NCI-H2171 treated with DMSO at 0.1 percent for 48 hours (cell line): ENCODE results near the gene GRIN1.

Source experiments
- DNase-seq: peaks from one replicate; lab custom pipeline; 2025; lab: John Stamatoyannopoulos, UW

Gene GRIN1

DNA sequence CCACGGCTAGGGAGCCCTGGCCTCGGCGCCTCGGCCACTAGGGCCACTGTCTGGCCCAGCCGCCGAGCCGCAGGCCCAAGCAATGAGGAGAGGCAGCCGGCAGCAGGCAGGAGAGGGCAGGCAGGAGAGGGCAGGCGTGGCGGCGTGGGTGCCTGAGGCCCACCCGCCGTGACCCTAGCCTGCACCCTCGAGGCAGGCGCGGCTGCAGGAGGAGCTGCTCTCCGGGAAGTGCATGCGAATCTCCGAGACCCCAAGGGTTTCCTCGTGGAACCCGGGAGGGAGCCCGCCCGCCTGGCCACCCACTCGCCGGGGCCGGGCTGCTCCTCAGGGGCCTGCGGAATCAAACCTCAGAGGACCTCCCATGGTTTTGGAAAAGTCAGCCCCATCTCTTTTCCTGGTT, 9.3 kb downstream of the GRIN1 start:
- DNase-seq = no peak

DNA sequence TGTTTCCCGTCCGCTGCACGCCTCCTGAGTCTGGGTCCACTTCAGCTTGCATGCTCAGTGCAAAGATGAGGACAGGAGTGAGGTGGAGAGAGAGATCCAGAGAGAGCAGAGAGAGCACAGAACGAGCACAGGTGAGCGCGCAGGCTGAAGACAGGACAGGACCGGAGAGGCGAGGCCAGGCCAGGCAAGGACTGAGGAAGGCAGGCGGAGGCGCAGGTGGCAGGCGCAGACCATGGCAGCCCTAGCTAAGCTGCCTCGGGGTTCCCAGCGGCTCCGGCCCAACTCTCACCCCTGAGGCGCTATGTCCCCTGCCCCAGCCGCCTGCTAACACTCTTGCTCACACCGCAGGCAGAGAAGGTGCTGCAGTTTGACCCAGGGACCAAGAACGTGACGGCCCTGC, 9.7 kb downstream of the GRIN1 start:
- DNase-seq = no peak

DNA sequence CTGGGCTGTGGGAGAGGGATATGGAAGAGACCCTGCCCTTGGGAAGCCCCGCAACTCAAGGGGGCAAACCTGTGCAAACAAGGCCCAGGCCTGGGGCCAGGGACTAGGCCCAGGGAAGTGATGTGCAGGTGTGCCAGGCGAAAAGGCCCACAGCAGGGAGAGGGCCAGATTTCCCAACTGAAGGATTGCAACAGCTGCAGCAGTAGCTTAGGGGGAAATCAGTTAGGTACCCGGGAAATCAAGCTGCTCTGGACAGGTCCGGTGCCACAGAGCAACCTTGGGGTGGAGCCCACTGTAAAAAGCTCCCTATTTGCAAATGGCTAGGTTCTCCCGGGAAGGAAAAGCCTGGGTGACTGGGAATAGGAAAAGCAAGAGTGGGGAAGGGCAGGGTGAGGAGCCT, 10.4 kb downstream of the GRIN1 start:
- DNase-seq = no peak

DNA sequence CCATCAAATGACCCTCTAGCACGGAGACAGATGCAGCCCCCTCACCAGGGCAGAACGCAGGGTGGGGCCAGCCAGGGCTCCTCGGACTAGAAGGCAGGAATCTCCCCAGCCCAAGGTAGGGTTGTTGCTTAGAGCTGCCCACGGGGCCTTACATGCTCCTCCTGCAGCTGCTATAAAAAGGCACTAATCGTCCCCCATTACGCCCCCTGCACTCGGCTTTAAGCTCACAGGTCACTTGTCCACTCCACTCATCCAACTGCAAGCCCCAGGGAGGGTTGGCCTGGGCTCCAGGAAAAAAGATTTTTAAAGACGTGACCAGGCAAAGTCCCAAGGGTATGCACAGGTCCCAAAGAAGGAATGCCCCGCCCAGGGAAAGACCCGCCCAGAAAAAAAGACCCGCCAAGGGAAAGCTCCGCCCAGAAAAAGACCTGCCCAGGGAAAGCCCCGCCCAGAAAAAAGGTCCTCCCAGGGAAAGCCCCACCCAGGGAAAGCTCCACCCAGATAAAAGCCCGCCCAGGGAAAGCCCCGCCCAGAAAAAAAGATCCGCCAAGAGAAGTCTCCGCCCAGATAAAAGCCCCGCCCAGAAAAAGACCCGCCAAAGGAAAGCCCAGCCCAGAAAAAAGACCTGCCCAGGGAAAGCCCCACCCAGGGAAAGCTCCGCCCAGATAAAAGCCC, 11.1 kb downstream of the GRIN1 start:
- no peak for DNase-seq

DNA sequence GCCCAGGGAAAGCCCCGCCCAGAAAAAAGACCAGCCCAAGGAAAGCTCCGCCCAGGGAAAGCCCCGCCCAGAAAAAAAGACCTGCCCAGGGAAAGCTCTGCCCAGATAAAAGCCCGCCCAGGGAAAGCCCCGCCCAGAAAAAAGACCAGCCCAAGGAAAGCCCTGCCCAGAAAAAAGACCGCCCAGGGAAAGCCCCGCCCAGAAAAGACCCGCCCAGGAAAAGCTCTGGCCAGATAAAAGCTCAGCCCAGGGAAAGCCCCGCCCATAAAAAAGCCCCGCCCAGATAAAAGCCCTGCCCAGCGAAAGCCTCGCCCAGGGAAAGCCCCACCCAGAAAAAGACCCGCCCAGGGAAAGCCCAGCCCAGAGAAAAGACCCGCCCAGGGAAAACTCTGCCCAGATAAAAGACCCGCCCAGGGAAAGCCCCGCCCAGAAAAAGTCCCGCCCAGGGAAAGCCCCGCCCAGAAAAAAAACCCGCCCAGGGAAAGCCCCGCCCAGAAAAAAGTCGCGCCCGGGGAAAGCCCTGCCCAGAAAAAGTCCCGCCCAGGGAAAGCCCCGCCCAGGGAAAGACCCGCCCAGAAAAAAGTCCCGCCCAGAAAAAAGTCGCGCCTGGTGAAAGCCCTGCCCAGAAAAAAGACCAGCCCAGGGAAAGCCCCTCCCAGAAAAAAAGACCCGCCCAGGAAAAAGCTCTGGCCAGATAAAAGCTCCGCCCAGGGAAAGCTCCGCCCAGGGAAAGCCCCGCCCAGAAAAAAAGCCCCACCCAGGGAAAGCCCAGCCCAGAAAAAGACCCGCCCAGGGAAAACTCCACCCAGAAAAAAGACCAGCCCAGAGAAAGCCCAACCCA, 11.9 kb downstream of the GRIN1 start:
- DNase-seq = peak; percentile 93

DNA sequence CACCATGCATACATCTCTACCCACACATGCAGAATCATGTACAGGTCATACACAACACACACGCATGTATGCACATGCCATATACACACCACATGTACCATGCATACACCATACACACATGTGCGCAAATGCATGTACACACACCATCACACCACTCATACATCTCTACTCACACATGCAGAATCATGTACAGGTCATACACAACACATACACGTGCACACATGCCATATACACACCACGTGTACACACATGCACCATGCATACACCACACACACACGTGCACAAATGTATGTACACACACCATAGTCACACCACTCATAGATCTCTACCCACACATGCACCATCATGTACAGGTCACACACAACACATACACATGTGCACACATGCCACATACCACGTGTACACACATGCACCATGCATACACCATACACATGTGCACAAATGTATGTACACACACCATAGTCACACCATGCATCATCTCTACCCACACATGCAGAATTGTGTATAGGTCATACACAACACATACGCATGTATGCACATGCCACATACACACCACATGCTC, 14.0 kb downstream of the GRIN1 start:
- DNase-seq = no peak

DNA sequence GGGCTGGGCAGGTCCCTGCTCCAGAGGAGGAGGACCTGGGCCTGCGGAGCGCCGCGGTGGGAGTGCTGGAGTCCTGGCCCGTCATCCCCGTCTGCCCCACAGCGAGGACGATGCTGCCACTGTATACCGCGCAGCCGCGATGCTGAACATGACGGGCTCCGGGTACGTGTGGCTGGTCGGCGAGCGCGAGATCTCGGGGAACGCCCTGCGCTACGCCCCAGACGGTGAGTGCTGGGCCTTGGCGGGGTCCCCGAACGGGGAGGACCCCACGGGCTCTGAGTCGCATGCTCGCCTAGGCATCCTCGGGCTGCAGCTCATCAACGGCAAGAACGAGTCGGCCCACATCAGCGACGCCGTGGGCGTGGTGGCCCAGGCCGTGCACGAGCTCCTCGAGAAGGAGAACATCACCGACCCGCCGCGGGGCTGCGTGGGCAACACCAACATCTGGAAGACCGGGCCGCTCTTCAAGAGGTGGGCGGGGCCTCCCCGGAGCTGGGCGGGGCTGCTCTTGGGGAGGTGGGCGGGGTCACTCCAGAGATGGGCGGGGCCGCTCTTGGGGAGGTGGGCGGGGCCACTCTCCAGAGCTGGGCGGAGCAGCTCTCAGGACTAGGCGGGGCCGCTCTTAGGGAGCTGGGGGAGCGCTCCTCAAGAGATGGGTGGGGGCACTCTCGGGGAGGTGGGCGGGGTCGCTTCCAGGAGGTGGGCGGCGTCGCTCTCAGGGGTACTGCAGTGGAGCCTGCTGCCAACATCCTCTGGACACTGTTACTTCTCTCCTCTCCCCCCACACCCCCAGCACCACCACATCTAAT, 17.8 kb downstream of the GRIN1 start:
- DNase-seq = no peak

DNA sequence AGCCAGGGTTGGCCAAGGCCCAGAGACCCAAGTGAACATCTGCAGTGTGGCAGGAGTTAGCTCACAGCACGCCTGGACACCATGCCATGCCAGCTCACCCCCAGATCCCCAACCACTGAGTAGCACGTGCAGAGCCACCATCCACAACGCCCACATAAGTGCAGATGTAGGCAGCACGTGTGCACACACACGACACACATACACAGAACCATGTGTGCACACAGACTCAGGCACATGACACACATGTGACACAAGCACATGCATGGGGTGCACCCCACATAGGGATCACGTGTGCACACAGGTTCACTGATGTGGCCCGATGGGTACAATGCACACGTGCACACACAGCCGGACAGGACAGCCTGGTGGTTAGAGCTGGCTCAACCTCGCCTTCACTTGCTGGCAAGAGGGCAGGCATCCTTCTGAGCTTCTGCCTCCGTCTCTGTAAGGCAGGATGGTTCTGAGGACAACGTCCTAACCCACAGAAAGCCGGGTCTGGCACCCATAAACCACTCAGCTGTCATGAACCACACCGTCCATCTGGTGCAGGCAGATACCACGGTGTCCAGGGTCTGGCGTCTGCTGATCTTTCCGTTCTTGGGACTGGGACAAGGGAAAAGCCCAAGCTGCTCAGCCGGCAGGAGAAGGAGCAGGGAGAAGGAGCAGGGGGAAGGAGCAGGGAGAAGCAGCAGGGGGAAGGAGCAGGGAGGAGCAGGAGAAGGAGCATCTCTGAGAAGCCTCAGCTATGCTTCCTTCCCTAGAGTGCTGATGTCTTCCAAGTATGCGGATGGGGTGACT, 18.9 kb downstream of the GRIN1 start:
- DNase-seq = no peak

DNA sequence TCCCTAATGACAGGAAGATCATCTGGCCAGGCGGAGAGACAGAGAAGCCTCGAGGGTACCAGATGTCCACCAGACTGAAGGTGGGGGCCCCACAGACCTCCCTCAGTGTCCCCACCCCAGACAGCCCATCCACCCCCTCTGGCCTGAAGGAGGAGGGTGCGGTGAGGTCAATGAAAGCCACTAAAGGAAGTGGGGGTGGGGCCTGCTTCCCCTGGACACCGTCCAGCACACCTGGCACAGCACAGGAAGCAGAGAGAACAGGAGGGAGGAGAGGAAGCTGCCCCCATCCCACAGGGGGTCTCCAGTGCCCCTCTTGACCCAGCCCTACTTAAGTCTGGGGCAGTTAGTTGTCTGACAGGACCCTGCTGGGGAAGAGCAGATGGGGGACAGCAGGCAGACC, 19.7 kb downstream of the GRIN1 start:
- no peak for DNase-seq

DNA sequence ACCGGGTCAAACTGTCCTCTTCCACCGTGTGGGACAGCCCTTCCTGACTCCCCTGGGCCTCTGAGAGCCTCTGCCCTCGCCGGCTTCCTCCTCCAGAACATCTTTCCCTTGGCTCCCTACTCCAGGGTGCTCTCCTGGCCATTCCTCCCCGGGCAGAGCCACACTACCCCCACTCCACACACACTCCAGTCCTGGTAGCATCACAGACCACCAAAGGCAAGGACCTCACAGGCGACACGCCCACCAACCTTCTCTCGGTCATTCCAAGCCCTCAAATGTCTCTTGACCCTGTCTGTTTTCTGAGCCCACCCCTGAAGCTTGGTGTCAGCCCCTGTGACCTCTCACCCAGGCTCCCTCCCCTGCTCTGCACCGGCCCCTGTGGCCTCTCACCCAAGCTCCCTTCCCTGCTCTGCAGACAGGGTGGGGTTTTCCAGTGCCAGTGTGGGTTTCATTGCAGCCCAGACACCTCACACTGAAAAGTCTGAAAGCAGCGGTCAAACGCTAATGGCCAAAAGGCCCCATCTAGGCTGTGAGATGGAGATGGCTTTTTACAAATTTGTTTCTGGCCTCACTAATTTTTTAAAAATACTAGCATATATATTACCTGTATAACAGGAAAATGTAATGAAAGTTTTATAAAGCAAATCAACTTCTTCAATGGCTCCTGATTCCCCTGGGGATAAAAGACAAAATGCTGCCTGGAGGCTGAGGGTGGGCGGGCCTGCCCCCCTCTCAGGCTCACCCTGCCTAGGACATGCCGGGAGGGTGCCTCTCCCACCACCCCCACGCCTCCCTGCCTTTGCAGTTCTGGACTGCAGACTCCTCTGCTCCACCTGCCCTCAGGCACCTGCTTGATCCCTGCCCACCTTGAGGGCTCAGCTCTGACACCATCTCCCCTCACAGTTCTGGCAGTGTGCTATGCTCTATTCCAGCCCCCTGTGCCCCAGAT, 20.4 kb downstream of the GRIN1 start:
- DNase-seq = no peak

DNA sequence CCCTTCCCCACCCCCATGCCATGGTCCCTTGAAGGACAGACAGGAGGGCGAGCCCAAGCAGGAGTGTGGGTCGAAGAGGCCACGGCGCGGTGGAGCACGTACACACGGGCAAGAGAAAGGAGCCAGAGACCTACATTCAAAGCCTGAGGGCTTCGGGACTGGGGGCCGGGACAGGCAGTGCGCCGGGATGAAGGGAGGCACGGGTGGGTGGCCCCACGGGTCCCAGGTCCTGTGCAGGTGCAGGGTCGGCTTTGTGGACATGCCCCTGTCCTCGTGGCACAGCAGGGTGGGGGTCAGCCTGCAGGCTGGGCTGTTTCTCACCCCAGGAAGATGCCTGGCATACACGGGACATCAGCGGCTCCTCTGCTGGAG, 21.1 kb downstream of the GRIN1 start:
- no peak for DNase-seq

DNA sequence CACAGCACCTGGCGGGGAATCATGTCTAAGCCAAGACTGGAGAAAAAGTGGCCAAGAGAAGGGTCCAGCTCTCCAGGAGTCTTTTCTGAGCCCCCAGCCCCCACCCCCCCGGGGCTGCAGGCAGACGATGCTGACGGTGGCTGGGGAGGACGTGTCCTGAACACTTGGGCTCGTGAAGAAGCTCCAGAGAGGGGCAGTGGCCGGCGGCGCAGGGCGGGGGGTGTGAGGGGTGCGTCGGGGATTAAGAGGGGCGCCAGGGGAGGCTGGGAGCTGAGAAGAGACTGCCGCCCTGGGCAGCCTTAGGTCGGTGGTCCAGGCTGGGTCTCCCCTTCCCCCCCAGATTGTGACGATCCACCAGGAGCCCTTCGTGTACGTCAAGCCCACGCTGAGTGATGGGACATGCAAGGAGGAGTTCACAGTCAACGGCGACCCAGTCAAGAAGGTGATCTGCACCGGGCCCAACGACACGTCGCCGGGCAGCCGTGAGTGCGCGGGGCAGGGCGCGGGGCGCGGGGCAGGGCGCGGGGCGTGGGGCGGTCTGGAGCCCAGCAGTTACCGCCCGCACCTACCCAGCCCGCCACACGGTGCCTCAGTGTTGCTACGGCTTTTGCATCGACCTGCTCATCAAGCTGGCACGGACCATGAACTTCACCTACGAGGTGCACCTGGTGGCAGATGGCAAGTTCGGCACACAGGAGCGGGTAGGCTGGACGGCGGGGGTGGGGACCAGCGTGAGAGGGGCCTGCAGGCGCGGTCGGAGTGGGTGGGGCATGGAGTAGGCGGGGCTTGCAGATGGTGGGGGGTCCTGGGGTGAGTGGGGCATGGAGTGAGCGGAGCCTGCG, 22.0 kb downstream of the GRIN1 start:
- peak; percentile 99 for DNase-seq

DNA sequence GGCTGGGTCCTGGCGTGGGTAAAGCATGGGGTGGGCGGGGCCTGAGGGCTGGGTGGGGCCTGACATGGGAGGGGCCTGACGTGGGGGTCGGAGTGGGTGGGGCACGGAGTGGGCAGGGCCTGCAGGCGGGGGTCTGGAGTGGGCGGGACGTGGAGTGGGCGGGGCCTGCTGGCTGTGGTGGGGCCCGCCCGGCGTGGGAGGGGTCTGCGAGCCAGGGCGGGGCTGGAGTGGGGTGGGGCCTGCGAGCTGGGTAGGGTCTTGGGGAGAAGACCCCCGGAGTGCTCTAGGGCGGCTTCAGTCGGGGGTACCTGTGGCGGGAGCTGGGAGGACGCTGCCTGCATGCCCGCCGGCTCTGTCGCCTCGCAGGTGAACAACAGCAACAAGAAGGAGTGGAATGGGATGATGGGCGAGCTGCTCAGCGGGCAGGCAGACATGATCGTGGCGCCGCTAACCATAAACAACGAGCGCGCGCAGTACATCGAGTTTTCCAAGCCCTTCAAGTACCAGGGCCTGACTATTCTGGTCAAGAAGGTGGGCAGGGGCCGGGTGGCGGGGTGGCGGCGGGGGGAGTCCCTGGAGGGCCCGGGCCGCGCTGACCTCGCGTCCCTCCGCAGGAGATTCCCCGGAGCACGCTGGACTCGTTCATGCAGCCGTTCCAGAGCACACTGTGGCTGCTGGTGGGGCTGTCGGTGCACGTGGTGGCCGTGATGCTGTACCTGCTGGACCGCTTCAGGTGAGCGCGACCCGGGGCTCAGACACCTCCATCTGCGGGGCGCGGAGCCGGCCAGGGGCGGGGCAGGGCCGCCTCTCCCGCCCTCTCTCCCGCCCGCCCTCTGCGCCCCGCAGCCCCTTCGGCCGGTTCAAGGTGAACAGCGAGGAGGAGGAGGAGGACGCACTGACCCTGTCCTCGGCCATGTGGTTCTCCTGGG, 22.9 kb downstream of the GRIN1 start:
- DNase-seq = peak; percentile 52

DNA sequence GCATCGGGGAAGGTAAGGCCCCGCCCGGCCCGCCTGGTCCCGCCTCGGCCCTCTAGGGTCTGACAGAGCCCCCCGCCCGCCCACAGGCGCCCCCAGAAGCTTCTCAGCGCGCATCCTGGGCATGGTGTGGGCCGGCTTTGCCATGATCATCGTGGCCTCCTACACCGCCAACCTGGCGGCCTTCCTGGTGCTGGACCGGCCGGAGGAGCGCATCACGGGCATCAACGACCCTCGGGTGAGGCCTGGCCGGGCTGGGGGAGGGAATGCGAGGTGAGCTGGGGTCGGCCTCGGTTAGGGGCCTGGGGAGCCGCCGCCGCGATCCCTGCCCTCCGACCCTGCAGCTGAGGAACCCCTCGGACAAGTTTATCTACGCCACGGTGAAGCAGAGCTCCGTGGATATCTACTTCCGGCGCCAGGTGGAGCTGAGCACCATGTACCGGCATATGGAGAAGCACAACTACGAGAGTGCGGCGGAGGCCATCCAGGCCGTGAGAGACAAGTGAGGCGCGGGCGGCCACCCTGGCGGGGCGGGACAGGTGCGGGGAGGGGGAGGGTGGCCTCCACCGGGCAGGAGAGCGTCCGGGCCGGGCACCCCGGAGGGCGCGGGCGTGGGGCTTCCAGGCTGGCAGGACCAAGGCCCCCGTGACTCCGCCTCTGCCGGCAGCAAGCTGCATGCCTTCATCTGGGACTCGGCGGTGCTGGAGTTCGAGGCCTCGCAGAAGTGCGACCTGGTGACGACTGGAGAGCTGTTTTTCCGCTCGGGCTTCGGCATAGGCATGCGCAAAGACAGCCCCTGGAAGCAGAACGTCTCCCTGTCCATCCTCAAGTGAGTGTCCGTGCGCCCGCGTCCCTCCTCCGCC, 23.8 kb downstream of the GRIN1 start:
- DNase-seq = peak; percentile 60

DNA sequence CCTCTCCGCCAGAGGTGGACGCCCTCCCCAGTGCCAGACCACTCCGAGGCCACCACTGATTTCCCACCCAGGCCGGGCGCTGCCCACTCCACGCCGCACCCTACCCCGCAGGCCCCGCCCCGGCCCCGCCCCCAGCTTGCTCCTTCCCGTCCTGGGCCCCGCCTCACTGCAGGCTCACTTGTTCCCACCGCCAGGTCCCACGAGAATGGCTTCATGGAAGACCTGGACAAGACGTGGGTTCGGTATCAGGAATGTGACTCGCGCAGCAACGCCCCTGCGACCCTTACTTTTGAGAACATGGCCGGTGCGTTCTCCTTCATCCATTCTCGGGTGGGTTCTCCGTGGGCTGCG, 24.4 kb downstream of the GRIN1 start:
- no peak for DNase-seq

DNA sequence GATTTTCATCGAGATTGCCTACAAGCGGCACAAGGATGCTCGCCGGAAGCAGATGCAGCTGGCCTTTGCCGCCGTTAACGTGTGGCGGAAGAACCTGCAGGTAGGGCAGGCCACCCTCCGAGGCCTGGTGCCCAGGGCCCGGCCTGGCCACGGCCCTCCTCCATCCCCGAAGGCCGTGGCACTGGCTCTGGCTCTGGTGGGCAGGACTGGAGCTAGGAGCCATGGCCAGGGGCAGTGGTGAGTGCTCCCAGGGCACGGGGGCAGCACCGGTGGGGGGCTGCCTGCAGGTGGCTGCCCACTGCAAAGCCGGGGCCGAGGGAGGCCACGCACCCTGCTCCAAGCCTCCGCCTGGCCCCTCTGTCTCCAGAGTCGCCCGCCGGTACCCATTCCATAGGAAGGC, 24.9 kb downstream of the GRIN1 start:
- no peak for DNase-seq

DNA sequence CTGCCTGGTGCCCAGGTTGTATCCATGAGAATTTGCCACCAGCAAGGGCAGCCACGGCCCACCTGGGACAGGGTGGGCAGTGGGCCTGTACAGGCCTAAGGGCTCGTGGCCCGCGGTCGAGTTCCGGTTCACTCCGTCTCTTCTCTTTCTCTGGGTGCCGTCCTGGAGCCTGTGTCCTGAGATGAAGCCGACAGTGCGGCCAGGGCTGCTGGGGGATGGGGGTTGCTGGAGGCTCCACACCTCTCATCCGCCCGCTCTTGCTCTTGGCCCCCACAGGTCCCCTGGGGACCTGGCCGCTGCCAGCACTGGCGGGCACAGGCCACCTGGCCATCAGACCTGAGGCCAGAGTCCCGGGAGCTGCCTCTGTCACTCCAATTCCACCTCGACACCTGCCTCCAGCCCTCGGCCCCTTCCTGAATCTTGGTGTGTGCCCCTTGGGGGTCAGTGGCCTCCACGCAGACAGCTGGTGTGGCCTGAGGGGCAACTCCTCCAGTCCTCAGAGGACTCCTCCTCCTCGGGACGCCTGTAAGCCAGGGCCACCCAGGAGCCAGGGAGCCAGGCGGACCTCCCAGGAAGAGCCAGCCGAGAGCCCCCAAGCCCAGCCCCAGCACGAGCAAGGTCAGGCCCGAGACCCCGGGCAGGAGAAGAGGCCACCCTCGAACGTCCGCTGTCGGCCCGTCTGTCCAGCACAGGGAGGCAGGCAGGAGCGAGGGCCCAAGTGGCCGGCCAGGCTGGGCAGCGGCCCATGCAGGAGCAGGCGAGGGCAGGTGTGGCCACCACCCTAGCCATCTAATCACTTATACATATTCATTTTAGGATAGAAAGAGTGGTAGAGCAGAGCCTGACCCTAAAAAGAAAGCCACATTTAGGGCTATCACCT, 25.7 kb downstream of the GRIN1 start:
- no peak for DNase-seq
